Ovary (tissue), 9 donors: ENCODE measurements around the gene ASIC2. TPM values are rescaled to one million over a fixed set of nuclear protein-coding genes. Genes with fewer than 3 reads are reported as not detected.

ENCODE experiments used
- DNase-seq, 5 donors: peaks; one replicate each; pipeline ENCODE4 v3.0.0-alpha.2; 2019 to 2020
- H3K27ac ChIP-seq, 2 donors: fragments of 200-600 bp; one replicate each; pipeline versions ENCODE4 v1.5.1 to v1.8.0; 2019 to 2022
- H3K27me3 ChIP-seq: fragments of 200-600 bp; one replicate; pipeline ENCODE4 v1.8.0; 2022
- H3K36me3 ChIP-seq: fragments of 200-600 bp; sonication (generic); one replicate; pipeline ENCODE4 v1.5.1; 2019
- H3K4me1 ChIP-seq: one replicate; pipeline ENCODE4 v1.8.1; 2013; ENCODE audit warnings: mild to moderate bottlenecking, moderate library complexity; ENCODE audit not compliant: insufficient read depth
- H3K4me3 ChIP-seq: fragments of 200-600 bp; sonication (generic); one replicate; pipeline ENCODE4 v1.5.1; 2017
- H3K9me3 ChIP-seq, 2 donors: fragments of 200-600 bp in 1 of 2; sonication (generic) in 1 of 2; one replicate each; pipeline versions ENCODE4 v1.5.1 to v1.8.1; 2013 to 2019; ENCODE audit warnings: mild to moderate bottlenecking in 1 of 2, moderate library complexity in 1 of 2
- EP300 ChIP-seq: sonication (generic); formaldehyde crosslinking; IDR thresholded peaks from one replicate; pipeline ENCODE4 v1.6.1; 2017; ENCODE audit warnings: antibody characterized with exemption
- POLR2A ChIP-seq: fragments of 450-650 bp; IDR thresholded peaks from one replicate; pipeline ENCODE4 v1.6.1; 2017; ENCODE audit warnings: antibody characterized with exemption, mild to moderate bottlenecking, moderate library complexity
- WGBS, 3 donors: extraction: QIAGEN DNeasy Blood & Tissue Kit in 1 of 3; methylation state at CpG; one replicate each; pipeline versions ENCODE4 v1.1.5 to v1.1.7; 2013 to 2017; 5-methylcytosine and 5-hydroxymethylcytosine counted together
- intact Hi-C, 4 donors: fragments of 100-400 bp; cut with DNase I; formaldehyde crosslinking; loops; one replicate each; pipeline versions ENCODE4 v1.11.0 to v1.15.1; 2022 to 2023
- polyA plus RNA-seq, 2 donors: library from polyadenylated mRNA; stranded (reverse); fragments of 200-250 nt in 1 of 2; fragments of 350-450 nt in 1 of 2; fragmentation: Illumina TruSeq in 1 of 2; extraction: RNeasy Lipid Tissue Mini Kit (QIAGEN cat#74804) in 1 of 2; gene quantifications; one replicate each; pipeline ENCODE4 v1.2.3, GENCODE V29; 2013 to 2014
- total RNA-seq, 7 donors: library from RNA; depleted of rRNA in 2 of 7; stranded (reverse); fragments of >200 nt in 2 of 7; fragmentation: NEBNext Ultra II Directional in 3 of 7; extraction: Animal tissue kit (Norgen Biotek cat#: 25700) in 3 of 7; gene quantifications; one replicate each; pipeline versions ENCODE4 v1.1.0 to v1.2.4, GENCODE V29; 2016 to 2023
- TF ChIP-seq, protein P1 (sequence below), 3 donors: fragments of 450-650 bp in 2 of 3; fragments of 200-600 bp in 1 of 3; IDR thresholded peaks; one replicate each; pipeline versions ENCODE4 v1.5.1 to v1.8.0; 2016 to 2022; ENCODE audit warnings: antibody characterized with exemption in 3 of 3, mild to moderate bottlenecking in 1 of 3
- donor health status: DM: no; HTN: no; CAD: no; lungs with moderate emphysema.
- donor health status: DM: no; HTN: no; CAD: no.
- donor health status: Bipolar disorder and iron deficiency.
- donor health status: DM: yes; HTN: yes; CAD: no.
- donor health status: DM: no; HTN: no; CAD: no.
- donor health status: DM: yes; HTN: yes; CAD: no.

Gene ASIC2
- total and polyA plus RNA-seq, 9 donors, result 0.04 to 1.3 (median 0.24) TPM; not detected in 2

DNA sequence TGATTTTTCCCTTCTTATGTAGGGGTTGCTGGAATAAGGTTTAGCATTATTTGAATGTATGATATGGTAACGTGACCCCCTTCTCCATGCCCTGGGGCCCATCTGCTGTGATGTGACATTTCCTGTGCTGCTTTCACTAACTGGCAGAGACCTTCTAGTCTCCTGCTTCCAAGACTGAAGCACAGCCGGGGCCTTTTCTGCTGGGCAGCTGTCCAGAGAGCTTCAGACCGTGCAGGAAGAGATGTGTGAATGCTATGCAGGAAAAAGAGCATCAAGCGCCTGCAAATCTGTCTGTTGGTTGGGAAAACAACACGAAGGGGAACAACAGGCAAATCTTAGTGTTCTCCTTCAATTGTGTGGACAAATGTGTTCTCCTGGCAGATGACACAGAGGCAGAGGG, 173.0 kb downstream of the ASIC2 start:
- Histone ChIP-seq H3K9me3 (no peaks in the 10 kb centered on the region), H3K27me3 (no peaks in the 10 kb centered on the region), H3K27ac (no peak overlapping the region), H3K4me3 (no peak overlapping the region), H3K4me1 (no peaks in the 10 kb centered on the region), H3K36me3 (no peaks in the 10 kb centered on the region)
- DNase-seq, result no peak
- TF ChIP-seq POLR2A, result no peak
- no peak for TF ChIP-seq EP300
- TF ChIP-seq, protein P1, sequence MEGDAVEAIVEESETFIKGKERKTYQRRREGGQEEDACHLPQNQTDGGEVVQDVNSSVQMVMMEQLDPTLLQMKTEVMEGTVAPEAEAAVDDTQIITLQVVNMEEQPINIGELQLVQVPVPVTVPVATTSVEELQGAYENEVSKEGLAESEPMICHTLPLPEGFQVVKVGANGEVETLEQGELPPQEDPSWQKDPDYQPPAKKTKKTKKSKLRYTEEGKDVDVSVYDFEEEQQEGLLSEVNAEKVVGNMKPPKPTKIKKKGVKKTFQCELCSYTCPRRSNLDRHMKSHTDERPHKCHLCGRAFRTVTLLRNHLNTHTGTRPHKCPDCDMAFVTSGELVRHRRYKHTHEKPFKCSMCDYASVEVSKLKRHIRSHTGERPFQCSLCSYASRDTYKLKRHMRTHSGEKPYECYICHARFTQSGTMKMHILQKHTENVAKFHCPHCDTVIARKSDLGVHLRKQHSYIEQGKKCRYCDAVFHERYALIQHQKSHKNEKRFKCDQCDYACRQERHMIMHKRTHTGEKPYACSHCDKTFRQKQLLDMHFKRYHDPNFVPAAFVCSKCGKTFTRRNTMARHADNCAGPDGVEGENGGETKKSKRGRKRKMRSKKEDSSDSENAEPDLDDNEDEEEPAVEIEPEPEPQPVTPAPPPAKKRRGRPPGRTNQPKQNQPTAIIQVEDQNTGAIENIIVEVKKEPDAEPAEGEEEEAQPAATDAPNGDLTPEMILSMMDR (IDR thresholded peaks at IDR 0.05), result no peak
- intact Hi-C loops, result no loop called here
- WGBS, 3 donors, result 28 to 33% (median 30%) methylated on average over 5 of the region's 5 CpGs

DNA sequence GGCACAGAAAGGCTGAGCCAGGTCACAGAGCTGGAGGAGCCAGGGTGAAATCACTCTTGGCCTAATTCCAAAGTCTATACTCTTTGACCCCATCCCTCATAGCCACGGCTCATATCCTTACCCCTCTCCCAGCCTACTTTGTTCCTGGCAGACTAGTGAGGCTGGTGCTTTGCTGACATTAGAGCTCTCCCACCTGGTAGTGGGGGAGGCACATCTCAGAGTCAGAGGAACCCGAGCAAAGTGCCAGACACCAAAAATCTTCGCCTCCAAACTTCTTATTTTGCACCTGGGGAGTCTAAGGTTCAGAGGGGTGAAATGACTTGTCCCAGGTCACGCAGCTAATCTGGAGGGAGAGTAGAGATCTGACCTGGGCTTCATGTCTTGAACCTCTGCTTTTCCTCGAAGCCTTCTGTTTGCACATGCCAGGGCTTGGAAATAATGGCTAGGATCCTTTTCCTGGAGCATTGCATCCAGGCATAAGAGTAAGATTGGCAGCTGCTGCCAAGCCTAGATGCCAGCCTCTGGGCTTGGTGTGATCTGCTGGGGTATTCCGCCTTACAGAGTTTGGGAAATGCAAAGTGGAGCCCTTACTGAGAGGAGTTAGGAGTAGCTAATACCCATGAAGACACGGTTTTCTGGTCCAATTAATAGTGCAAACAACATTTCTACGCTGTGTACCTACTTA, 174.6 kb downstream of the ASIC2 start:
- WGBS, 3 donors, result 57 to 62% (median 62%) methylated on average over 8 of the region's 8 CpGs
- no peak for DNase-seq
- H3K27ac ChIP-seq, result no peak overlapping the region

DNA sequence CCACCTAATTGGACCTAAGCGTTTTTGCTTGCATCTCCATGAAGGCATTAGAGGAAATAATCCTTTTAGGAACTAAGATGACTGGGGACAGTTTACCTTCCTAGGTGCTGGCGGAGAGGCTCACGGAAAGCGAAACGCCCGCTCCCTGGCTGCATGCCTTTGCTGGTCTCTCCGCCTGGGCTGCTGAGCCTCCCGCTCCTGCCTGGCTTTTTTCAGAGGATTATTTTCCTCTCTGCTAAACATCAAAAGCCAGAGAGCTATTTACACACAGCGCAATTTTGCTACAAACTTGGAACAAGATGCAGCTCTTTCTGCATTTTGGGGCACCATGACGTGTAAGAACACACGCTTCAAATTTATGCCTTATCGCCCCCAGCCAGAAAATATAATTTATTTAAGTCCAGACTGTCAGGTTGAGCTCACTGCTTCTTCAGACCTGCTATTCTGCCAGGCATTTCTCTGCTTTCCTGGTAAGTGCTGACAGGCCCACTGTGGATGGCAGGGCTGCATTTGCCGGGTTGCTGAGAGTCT, 177.0 kb downstream of the ASIC2 start:
- Histone ChIP-seq H3K36me3 (no peaks in the 10 kb centered on the region), H3K27me3 (no peaks in the 10 kb centered on the region), H3K27ac (no peak overlapping the region), H3K4me3 (no peak overlapping the region), H3K4me1 (no peaks in the 10 kb centered on the region), H3K9me3 (no peaks in the 10 kb centered on the region)
- DNase-seq, result no peak
- intact Hi-C loops, result no loop called here
- WGBS, 3 donors, result 25 to 41% (median 34%) methylated on average over 13 of the region's 13 CpGs
- TF ChIP-seq, protein P1 (IDR thresholded peaks at IDR 0.05), result no peak
- TF ChIP-seq EP300, result no peak
- TF ChIP-seq POLR2A, result no peak

More for the DNA sequence above, 174.6 kb downstream of the ASIC2 start:
- Histone ChIP-seq H3K4me1 (no peaks in the 10 kb centered on the region), H3K36me3 (no peaks in the 10 kb centered on the region), H3K27me3 (no peaks in the 10 kb centered on the region), H3K9me3 (no peaks in the 10 kb centered on the region), H3K4me3 (no peak overlapping the region)
- TF ChIP-seq EP300, result no peak
- no peak for TF ChIP-seq POLR2A
- TF ChIP-seq, protein P1 (IDR thresholded peaks at IDR 0.05), result no peak
- intact Hi-C loops, result no loop called here

GRCh38 chr17:33115366-33115765, 177.7 kb downstream of the ASIC2 start:
- Histone ChIP-seq H3K27ac (no peak overlapping the region), H3K4me3 (no peak overlapping the region), H3K9me3 (no peaks in the 10 kb centered on the region), H3K4me1 (no peaks in the 10 kb centered on the region), H3K27me3 (no peaks in the 10 kb centered on the region), H3K36me3 (no peaks in the 10 kb centered on the region)
- TF ChIP-seq EP300 (no peak), POLR2A (no peak)
- TF ChIP-seq, protein P1 (IDR thresholded peaks at IDR 0.05), result no peak
- WGBS, 3 donors, result 76 to 87% (median 85%) methylated on average over 5 of the region's 5 CpGs
- no peak for DNase-seq
- intact Hi-C loops, result no loop called here
